Activated naive CD4-positive, alpha-beta T cell treated with anti-CD3 and anti-CD28 coated beads, Interleukin-2, amount 50 U/mL, for 24 hours (primary cell): Measurements from ENCODE around the gene DDI2.
A peak's percentile ranks its signal among the peaks of the same experiment; 100 is the strongest.

Experiments
- H3K27ac Mint-ChIP-seq: one replicate; pipeline ENCODE4 v1.8.0; 2021; ENCODE audit warnings: mild to moderate bottlenecking, mixed read lengths
- H3K27me3 Mint-ChIP-seq: one replicate; pipeline ENCODE4 v1.8.0; 2021; ENCODE audit warnings: mixed read lengths
- H3K36me3 Mint-ChIP-seq: one replicate; pipeline ENCODE4 v1.8.0; 2021; ENCODE audit warnings: mixed read lengths
- H3K4me1 Mint-ChIP-seq: one replicate; pipeline ENCODE4 v1.8.0; 2021; ENCODE audit warnings: mixed read lengths
- H3K4me3 Mint-ChIP-seq: one replicate; pipeline ENCODE4 v1.8.0; 2021; ENCODE audit warnings: mild to moderate bottlenecking, mixed read lengths
- H3K9me3 Mint-ChIP-seq: one replicate; pipeline ENCODE4 v1.8.0; 2021; ENCODE audit warnings: mixed read lengths

The DDI2 gene

GRCh38 chr1:15617173-15618076 is at the start of gene DDI2:
Gene DDI2 (plus strand): TSS chr1:15617458. CDS start chr1:15617671, 213 bp downstream.
- Mint-ChIP-seq H3K4me3 (peak within 1 kb of the TSS; percentile 95), H3K27me3 (no peaks in the 10 kb centered on the region), H3K36me3 (peaks cover 9% of the 10 kb centered on the region), H3K4me1 (peaks cover 47% of the 10 kb centered on the region), H3K27ac (peak within 1 kb of the TSS; percentile 99), H3K9me3 (no peaks in the 10 kb centered on the region)

DNA sequence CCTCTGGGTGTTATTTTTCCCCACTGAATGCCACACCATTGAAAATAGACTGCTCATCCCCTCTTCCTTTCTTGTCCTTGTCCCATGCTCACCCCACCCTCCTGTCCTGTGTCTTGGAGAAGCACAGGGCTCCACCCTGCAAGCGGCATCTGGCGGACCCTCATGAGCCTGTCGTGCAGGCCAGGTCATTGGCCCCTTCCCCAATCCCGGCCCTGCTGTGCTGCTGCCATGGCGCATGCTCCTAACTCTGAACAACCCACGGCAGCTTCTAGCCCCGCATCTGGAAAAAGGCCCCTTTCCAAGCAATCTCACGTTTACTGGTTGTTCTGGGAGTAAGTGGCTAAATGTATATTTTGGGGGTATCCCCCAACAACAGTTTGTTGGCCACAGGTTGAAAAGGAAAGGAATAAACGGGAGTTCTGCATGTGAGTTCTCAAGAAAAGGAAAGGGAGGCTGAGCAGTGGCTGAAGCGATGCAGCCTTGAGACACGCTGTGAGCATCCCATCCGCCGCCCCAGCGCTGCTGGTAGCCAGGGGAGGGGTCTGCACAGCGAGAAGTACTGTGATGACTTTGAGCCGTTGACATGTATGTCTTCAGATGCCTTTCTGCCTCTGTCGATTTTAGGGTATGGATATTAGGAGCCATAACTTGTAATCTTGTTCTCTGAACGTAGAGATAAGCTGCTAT is 48.7 kb upstream of the DDI2 start:
- Mint-ChIP-seq H3K4me3 (no peak overlapping the region), H3K9me3 (no peaks in the 10 kb centered on the region), H3K27ac (no peak overlapping the region), H3K36me3 (peaks cover 14% of the 10 kb centered on the region), H3K4me1 (peaks cover 6% of the 10 kb centered on the region), H3K27me3 (no peaks in the 10 kb centered on the region)

- H3K36me3 Mint-ChIP-seq, result peaks cover 14% of the 10 kb centered on the region
- no peak overlapping the region for H3K4me3 Mint-ChIP-seq
- H3K27me3 Mint-ChIP-seq, result no peaks in the 10 kb centered on the region
- H3K27ac Mint-ChIP-seq, result peak overlapping the region; percentile 59
- H3K9me3 Mint-ChIP-seq, result no peaks in the 10 kb centered on the region
- H3K4me1 Mint-ChIP-seq, result peaks cover 10% of the 10 kb centered on the region
Observed at GRCh38 chr1:15570861-15571260, 46.4 kb upstream of the DDI2 start.

GRCh38 chr1:15571266-15571665 is 46.0 kb upstream of the DDI2 start:
- no peaks in the 10 kb centered on the region for H3K9me3 Mint-ChIP-seq
- H3K4me3 Mint-ChIP-seq, result no peak overlapping the region
- no peaks in the 10 kb centered on the region for H3K27me3 Mint-ChIP-seq
- peaks cover 14% of the 10 kb centered on the region for H3K36me3 Mint-ChIP-seq
- H3K4me1 Mint-ChIP-seq, result peaks cover 10% of the 10 kb centered on the region
- peak overlapping the region; percentile 59 for H3K27ac Mint-ChIP-seq

GRCh38 chr1:15573477-15573876 is 43.8 kb upstream of the DDI2 start:
- no peak overlapping the region for H3K4me3 Mint-ChIP-seq
- H3K9me3 Mint-ChIP-seq, result no peaks in the 10 kb centered on the region
- peaks cover 27% of the 10 kb centered on the region for H3K4me1 Mint-ChIP-seq
- peaks cover 11% of the 10 kb centered on the region for H3K36me3 Mint-ChIP-seq
- no peaks in the 10 kb centered on the region for H3K27me3 Mint-ChIP-seq
- H3K27ac Mint-ChIP-seq, result peak overlapping the region; percentile 23

DNA sequence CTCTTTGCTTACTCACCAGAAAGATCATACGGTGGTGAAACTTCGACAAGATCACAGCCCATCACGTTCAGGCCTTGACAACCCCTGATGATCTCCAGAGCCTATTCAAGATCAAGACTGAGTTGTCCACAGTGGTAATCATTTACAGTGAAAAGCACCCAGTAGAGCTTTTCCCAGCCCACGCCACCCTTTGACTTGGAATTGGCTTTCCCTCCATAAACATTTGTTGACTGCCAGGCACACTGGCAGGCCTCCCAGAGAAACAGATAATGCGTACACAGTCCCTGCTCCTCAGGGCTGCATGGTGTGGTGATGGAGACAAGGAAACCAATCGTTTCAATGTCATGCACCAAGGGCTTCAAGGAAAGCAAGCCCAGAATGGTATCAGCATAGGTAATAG is 42.5 kb upstream of the DDI2 start:
- H3K4me3 Mint-ChIP-seq, result no peak overlapping the region
- H3K27me3 Mint-ChIP-seq, result no peaks in the 10 kb centered on the region
- H3K4me1 Mint-ChIP-seq, result peaks cover 40% of the 10 kb centered on the region
- no peaks in the 10 kb centered on the region for H3K9me3 Mint-ChIP-seq
- H3K27ac Mint-ChIP-seq, result no peak overlapping the region
- H3K36me3 Mint-ChIP-seq, result peaks cover 15% of the 10 kb centered on the region

GRCh38 chr1:15575549-15576150 is 41.6 kb upstream of the DDI2 start:
- peaks cover 47% of the 10 kb centered on the region for H3K4me1 Mint-ChIP-seq
- H3K9me3 Mint-ChIP-seq, result no peaks in the 10 kb centered on the region
- H3K36me3 Mint-ChIP-seq, result peaks cover 15% of the 10 kb centered on the region
- H3K27ac Mint-ChIP-seq, result no peak overlapping the region
- H3K27me3 Mint-ChIP-seq, result no peaks in the 10 kb centered on the region
- H3K4me3 Mint-ChIP-seq, result no peak overlapping the region

DNA sequence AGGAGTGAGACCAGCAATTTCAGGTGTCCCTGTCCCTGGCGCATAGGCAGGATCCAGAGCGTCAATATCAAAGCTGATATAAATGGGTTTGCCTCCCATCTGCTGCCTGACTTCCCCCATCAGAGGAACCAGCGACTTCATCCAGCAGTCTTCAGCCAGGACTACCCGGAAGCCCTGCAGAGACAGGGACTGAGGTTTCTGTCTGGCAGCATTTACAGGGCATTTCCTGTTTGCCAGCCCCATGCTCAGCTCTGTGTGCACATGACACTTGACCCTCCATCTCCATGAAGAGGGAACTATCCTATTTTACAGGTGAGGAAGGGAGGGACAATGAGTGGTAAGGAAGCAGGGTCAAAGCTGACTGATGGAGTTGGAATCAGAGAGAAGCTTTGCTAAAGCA is 39.6 kb upstream of the DDI2 start:
- peaks cover 45% of the 10 kb centered on the region for H3K4me1 Mint-ChIP-seq
- peak overlapping the region; percentile 94 for H3K27ac Mint-ChIP-seq
- no peaks in the 10 kb centered on the region for H3K27me3 Mint-ChIP-seq
- peaks cover 10% of the 10 kb centered on the region for H3K36me3 Mint-ChIP-seq
- peak overlapping the region; percentile 67 for H3K4me3 Mint-ChIP-seq
- H3K9me3 Mint-ChIP-seq, result no peaks in the 10 kb centered on the region

DNA sequence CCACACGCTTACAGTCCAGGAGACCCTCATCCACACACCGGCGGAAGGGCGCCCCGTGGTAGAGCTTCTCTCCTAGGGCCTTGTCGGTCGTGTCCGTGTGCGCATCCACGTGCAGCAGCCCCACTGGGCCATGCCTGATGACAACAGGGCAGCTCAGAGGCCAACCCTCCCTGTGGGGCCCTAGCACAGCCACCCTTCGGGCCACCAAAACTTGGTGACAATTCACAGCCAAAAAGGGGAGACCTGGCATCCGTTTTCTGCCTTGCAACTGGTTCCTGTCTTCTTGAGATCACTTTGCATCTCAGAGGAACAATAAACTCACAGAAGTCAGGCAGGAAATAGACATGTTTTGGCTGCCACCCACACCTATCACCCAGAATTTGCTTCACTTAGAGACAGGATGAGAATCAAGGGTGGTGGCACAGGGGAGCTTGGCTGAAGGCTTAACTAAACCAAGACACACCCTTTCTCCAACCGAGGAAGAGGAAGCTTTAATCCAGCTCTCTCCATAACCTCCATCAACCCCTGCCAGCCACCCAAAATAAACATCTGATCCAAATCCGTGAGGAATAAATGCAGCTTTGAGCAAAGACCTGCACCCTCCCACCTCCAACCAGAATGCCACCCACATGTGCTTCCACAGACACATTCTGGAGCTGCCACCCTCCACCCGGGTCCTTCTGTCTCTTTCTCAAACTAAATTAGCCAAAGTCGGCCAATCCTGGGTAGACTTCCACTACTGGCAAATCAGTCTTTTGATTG is 38.2 kb upstream of the DDI2 start:
- peaks cover 9% of the 10 kb centered on the region for H3K36me3 Mint-ChIP-seq
- H3K9me3 Mint-ChIP-seq, result no peaks in the 10 kb centered on the region
- H3K27ac Mint-ChIP-seq, result peak overlapping the region; percentile 94
- no peaks in the 10 kb centered on the region for H3K27me3 Mint-ChIP-seq
- peak overlapping the region; percentile 64 for H3K4me3 Mint-ChIP-seq
- peaks cover 58% of the 10 kb centered on the region for H3K4me1 Mint-ChIP-seq

- H3K9me3 Mint-ChIP-seq, result no peaks in the 10 kb centered on the region
- H3K4me1 Mint-ChIP-seq, result peaks cover 58% of the 10 kb centered on the region
- peak overlapping the region; percentile 30 for H3K4me3 Mint-ChIP-seq
- H3K27ac Mint-ChIP-seq, result peak overlapping the region; percentile 94
- peaks cover 9% of the 10 kb centered on the region for H3K36me3 Mint-ChIP-seq
- no peaks in the 10 kb centered on the region for H3K27me3 Mint-ChIP-seq
Observed at GRCh38 chr1:15579683-15580047, 37.6 kb upstream of the DDI2 start.

DNA sequence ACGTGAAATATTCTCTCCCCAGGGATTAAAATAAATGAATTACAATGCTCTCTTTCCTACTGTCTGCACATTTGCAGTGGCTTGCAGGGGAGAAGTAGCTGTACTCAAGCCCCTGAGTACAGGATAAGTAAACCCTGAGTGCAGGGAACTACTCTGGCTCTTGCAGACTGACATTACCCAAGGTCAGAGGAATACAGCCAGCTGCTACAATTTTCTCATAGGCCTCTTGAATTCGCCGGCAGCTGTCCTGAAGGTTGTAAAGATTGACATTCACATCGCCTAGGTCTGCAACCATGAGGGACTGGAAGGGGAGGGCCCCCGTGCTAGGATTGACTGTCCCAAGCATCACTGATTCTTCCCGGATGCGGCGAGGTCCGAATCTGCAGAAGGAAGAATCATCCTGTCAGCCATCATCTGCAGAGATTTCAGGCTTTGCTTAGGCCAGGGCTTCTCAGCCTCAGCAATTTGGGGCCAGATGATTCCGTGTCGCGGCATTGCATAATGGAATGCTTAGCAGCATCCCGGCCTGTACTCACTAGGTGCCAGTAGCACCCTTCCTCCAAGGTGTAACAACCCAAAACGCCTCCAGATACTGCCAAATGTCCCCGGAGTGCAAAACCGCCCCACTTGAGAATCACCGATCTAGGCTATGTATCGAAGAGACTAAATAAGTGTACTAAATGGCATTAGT is 34.1 kb upstream of the DDI2 start:
- H3K4me3 Mint-ChIP-seq, result peak overlapping the region; percentile 82
- peaks cover 53% of the 10 kb centered on the region for H3K4me1 Mint-ChIP-seq
- no peaks in the 10 kb centered on the region for H3K27me3 Mint-ChIP-seq
- H3K36me3 Mint-ChIP-seq, result peaks cover 16% of the 10 kb centered on the region
- H3K9me3 Mint-ChIP-seq, result no peaks in the 10 kb centered on the region
- H3K27ac Mint-ChIP-seq, result peak overlapping the region; percentile 92

DNA sequence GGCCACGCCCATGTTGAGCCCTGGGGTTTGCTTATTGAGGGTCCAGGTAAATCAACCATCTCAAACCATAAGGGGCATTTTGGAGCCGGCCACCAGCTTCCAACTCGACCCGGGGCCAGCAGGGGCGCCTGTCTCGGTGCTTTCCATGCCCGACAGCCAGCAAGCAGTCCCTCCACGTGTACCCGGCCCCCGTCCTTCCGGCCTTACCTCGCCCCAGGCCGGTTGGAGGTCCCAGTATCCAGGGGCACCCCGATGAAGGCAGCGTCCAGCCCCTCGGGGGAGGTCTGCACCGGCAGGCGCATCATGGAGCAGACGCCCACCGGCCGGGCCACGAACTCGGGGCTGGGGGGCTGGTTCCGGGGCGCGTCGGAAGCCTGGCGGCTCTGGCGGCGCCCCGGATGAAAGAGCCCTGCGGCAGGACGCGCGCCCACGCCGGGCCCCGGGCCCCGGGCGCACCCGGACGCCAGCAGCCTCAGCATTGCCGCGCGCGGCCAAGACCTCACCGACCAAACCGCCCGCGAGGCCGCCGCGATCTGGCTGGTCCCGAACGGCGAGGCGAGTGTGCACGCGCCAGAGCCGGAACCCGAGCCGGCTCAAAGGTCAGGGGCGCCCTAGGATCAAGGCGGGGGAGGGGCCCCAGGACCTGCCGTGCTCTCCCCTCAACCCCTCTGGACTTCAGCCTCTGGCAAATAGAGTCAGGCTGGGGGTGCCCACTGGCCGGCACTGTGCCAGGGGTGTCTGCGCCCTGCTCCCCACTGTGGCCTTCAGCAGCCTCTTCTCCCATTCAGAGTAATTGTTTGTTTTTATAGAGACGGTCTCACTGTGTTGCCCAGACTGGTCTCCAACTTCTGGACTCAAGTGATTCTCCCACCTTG is 32.5 kb upstream of the DDI2 start, which contains the start of gene AGMAT:
AGMAT (minus strand) TSS at position 563 of the 875 bp plus-strand sequence; CDS start at position 479, 84 bp downstream.
- Mint-ChIP-seq H3K36me3 (peaks cover 13% of the 10 kb centered on the region), H3K9me3 (no peaks in the 10 kb centered on the region), H3K4me3 (peak within 1 kb of the TSS; percentile 92), H3K4me1 (peaks cover 37% of the 10 kb centered on the region), H3K27me3 (no peaks in the 10 kb centered on the region), H3K27ac (peak within 1 kb of the TSS; percentile 97)

GRCh38 chr1:15592285-15592684 is 25.0 kb upstream of the DDI2 start:
- no peak overlapping the region for H3K27ac Mint-ChIP-seq
- no peaks in the 10 kb centered on the region for H3K27me3 Mint-ChIP-seq
- peaks cover 7% of the 10 kb centered on the region for H3K36me3 Mint-ChIP-seq
- no peak overlapping the region for H3K4me3 Mint-ChIP-seq
- peaks cover 2% of the 10 kb centered on the region for H3K4me1 Mint-ChIP-seq
- H3K9me3 Mint-ChIP-seq, result no peaks in the 10 kb centered on the region
